Effector memory CD4-positive, alpha-beta T cell (primary cell): ENCODE data around the gene SH3RF3.

ENCODE experiments used
- DNase-seq, 3 donors: peaks; one replicate each; pipeline ENCODE4 v3.0.0-alpha.2; 2020
- H3K27ac ChIP-seq: 2 replicates; pipeline ENCODE4 v1.7.0; 2013; ENCODE audit warnings: mild to moderate bottlenecking, low read length, moderate library complexity; ENCODE audit not compliant: insufficient read depth, poor library complexity, severe bottlenecking
- H3K27me3 ChIP-seq: replicated peaks from 2 replicates; pipeline ENCODE4 v1.7.0; 2013; ENCODE audit warnings: mild to moderate bottlenecking, low read length; ENCODE audit not compliant: insufficient read depth, control insufficient read depth, poor library complexity, severe bottlenecking
- H3K36me3 ChIP-seq: 2 replicates; pipeline ENCODE4 v1.7.0; 2013; ENCODE audit warnings: mild to moderate bottlenecking, low read length, moderate library complexity; ENCODE audit not compliant: control insufficient read depth, insufficient read depth
- H3K4me1 ChIP-seq: 2 replicates; pipeline ENCODE4 v1.7.0; 2013; ENCODE audit warnings: low read length, mild to moderate bottlenecking; ENCODE audit not compliant: control insufficient read depth, insufficient read depth, poor library complexity, severe bottlenecking
- H3K4me3 ChIP-seq: 2 replicates; pipeline ENCODE4 v1.7.0; 2013; ENCODE audit warnings: low read length, low read depth, mild to moderate bottlenecking; ENCODE audit not compliant: insufficient read depth, poor library complexity, severe bottlenecking
- H3K9me3 ChIP-seq: 2 replicates; pipeline ENCODE4 v1.7.0; 2013; ENCODE audit warnings: mild to moderate bottlenecking, low read length, moderate library complexity; ENCODE audit not compliant: control insufficient read depth

Gene SH3RF3

GRCh38 chr2:109369671-109370191 is 240.7 kb downstream of the SH3RF3 start:
- no peak for DNase-seq

GRCh38 chr2:109370399-109371035 is 241.5 kb downstream of the SH3RF3 start:
- H3K27ac ChIP-seq: no peak overlapping the region
- DNase-seq: no peak
- no peaks in the 10 kb centered on the region for H3K4me1 ChIP-seq
- no peaks in the 10 kb centered on the region for H3K9me3 ChIP-seq
- no peaks in the 10 kb centered on the region for H3K27me3 ChIP-seq
- H3K36me3 ChIP-seq: no peaks in the 10 kb centered on the region
- no peak overlapping the region for H3K4me3 ChIP-seq

More at GRCh38 chr2:109369671-109370191, 240.7 kb downstream of the SH3RF3 start:
- no peak overlapping the region for H3K4me3 ChIP-seq
- H3K4me1 ChIP-seq: no peaks in the 10 kb centered on the region
- no peaks in the 10 kb centered on the region for H3K36me3 ChIP-seq
- no peaks in the 10 kb centered on the region for H3K27me3 ChIP-seq
- H3K27ac ChIP-seq: no peak overlapping the region
- H3K9me3 ChIP-seq: no peaks in the 10 kb centered on the region

GRCh38 chr2:109371481-109372170 is 242.6 kb downstream of the SH3RF3 start:
- Histone ChIP-seq H3K27ac (no peak overlapping the region), H3K9me3 (no peaks in the 10 kb centered on the region), H3K4me1 (no peaks in the 10 kb centered on the region), H3K4me3 (no peak overlapping the region), H3K36me3 (no peaks in the 10 kb centered on the region), H3K27me3 (no peaks in the 10 kb centered on the region)
- no peak for DNase-seq

GRCh38 chr2:109372171-109372568 is 243.2 kb downstream of the SH3RF3 start:
- DNase-seq: no peak
- Histone ChIP-seq H3K4me1 (no peaks in the 10 kb centered on the region), H3K4me3 (no peak overlapping the region), H3K9me3 (no peaks in the 10 kb centered on the region), H3K27ac (no peak overlapping the region), H3K36me3 (no peaks in the 10 kb centered on the region), H3K27me3 (no peaks in the 10 kb centered on the region)

- Histone ChIP-seq H3K36me3 (no peaks in the 10 kb centered on the region), H3K9me3 (no peaks in the 10 kb centered on the region), H3K27me3 (no peaks in the 10 kb centered on the region), H3K4me3 (no peak overlapping the region), H3K4me1 (no peaks in the 10 kb centered on the region), H3K27ac (no peak overlapping the region)
- DNase-seq: no peak
Measured at GRCh38 chr2:109372614-109373013, 243.6 kb downstream of the SH3RF3 start.

- Histone ChIP-seq H3K4me3 (no peak overlapping the region), H3K4me1 (no peaks in the 10 kb centered on the region), H3K27me3 (no peaks in the 10 kb centered on the region), H3K36me3 (no peaks in the 10 kb centered on the region), H3K27ac (no peak overlapping the region), H3K9me3 (no peaks in the 10 kb centered on the region)
- DNase-seq: no peak
Measured at GRCh38 chr2:109373791-109374547, 245.0 kb downstream of the SH3RF3 start.

- Histone ChIP-seq H3K27ac (no peak overlapping the region), H3K4me3 (no peak overlapping the region), H3K36me3 (no peaks in the 10 kb centered on the region), H3K4me1 (no peaks in the 10 kb centered on the region), H3K27me3 (no peaks in the 10 kb centered on the region), H3K9me3 (no peaks in the 10 kb centered on the region)
- no peak for DNase-seq
Measured at GRCh38 chr2:109374548-109375130, 245.6 kb downstream of the SH3RF3 start.

- no peak for DNase-seq
- no peaks in the 10 kb centered on the region for H3K4me1 ChIP-seq
- no peaks in the 10 kb centered on the region for H3K9me3 ChIP-seq
- H3K27me3 ChIP-seq: no peaks in the 10 kb centered on the region
- H3K36me3 ChIP-seq: no peaks in the 10 kb centered on the region
- H3K27ac ChIP-seq: no peak overlapping the region
- H3K4me3 ChIP-seq: no peak overlapping the region
Measured at GRCh38 chr2:109375131-109375561, 246.1 kb downstream of the SH3RF3 start.

- no peak overlapping the region for H3K4me3 ChIP-seq
- H3K4me1 ChIP-seq: no peaks in the 10 kb centered on the region
- no peaks in the 10 kb centered on the region for H3K9me3 ChIP-seq
- DNase-seq: no peak
- H3K36me3 ChIP-seq: no peaks in the 10 kb centered on the region
- H3K27ac ChIP-seq: no peak overlapping the region
- H3K27me3 ChIP-seq: no peaks in the 10 kb centered on the region
Measured at GRCh38 chr2:109375656-109376055, 246.7 kb downstream of the SH3RF3 start.
